DOHH2 (cell line): ENCODE results near the gene ZDHHC13.

ENCODE experiments used
- EZH2phosphoT487 ChIP-seq: fragments of 200-600 bp; sonication (generic); IDR thresholded peaks from 2 replicates; pipeline ENCODE4 v1.6.1; 2017; ENCODE audit warnings: borderline replicate concordance, mild to moderate bottlenecking, antibody characterized with exemption, low read length, moderate library complexity, mixed read lengths
- TF ChIP-seq, protein P1 (sequence below): fragments of 200-600 bp; sonication (generic); IDR thresholded peaks from one replicate; pipeline ENCODE4 v1.5.1; 2014; ENCODE audit warnings: antibody characterized with exemption, mild to moderate bottlenecking, low read depth, low read length; ENCODE audit not compliant: poor library complexity, severe bottlenecking

DNA sequence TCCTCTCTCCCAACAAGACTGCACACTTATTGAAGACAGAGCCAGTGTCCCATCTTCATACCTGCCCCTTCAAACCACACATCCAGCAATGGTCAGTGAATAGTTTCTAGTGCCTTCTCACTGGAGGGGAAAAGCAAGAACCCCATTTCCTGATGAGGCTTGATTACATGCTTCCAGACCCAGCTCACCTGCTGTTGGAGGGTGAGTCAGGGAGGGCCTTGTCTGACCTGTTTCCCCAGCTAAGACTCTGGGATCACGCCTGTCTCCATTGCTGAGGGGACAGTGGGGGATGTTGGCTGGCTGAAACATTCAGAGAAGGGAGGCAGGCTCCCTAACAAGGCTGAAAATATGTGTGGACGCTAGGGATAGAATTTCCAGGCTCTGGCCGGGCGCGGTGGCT is 27.5 kb upstream of the ZDHHC13 start:
- TF ChIP-seq, protein P1, sequence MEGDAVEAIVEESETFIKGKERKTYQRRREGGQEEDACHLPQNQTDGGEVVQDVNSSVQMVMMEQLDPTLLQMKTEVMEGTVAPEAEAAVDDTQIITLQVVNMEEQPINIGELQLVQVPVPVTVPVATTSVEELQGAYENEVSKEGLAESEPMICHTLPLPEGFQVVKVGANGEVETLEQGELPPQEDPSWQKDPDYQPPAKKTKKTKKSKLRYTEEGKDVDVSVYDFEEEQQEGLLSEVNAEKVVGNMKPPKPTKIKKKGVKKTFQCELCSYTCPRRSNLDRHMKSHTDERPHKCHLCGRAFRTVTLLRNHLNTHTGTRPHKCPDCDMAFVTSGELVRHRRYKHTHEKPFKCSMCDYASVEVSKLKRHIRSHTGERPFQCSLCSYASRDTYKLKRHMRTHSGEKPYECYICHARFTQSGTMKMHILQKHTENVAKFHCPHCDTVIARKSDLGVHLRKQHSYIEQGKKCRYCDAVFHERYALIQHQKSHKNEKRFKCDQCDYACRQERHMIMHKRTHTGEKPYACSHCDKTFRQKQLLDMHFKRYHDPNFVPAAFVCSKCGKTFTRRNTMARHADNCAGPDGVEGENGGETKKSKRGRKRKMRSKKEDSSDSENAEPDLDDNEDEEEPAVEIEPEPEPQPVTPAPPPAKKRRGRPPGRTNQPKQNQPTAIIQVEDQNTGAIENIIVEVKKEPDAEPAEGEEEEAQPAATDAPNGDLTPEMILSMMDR, result no peak
- no peak for TF ChIP-seq EZH2phosphoT487
